ENCODE data around the gene RASAL2.

RASAL2 gene

DNA sequence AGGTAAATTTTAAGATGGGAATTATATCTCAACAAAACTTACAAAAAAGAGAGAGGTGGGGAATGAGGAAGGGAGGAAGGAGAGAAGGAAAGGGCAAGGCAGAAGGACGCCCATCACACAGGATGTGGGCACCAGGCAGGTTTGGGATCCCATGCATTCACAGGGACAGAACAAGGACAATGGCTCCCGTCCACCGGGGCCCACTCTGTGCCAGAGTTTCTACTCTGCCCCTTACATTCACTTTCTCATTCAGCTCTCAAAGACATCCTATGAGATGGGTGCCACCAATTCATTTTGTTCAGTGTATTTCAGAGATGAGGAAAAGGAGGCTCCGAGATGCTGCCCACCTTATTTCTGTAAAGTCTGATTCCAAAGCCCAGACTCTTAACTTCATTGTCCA is 395.5 kb downstream of the RASAL2 start:
- Histone ChIP-seq H3K27me3 (ENCODE audit: control insufficient read depth, insufficient read depth, low read length, poor library complexity, severe bottlenecking) (no peaks in the 10 kb centered on the region), H3K4me1 (ENCODE audit: control insufficient read depth, insufficient read depth, low read length) (no peaks in the 10 kb centered on the region), H3K4me3 (ENCODE audit: insufficient read depth, low read depth, low read length) (no peak overlapping the region), H3K9me3 (ENCODE audit: control insufficient read depth, low read length) (no peaks in the 10 kb centered on the region), H3K36me3 (ENCODE audit: control insufficient read depth, insufficient read depth, low read length) (no peaks in the 10 kb centered on the region), H3K27ac (ENCODE audit: insufficient read depth, low read depth, low read length, poor library complexity, severe bottlenecking) (no peak overlapping the region)
- 90 to 95% methylated on average over 4 of the region's 4 CpGs for WGBS, 2 experiments

DNA sequence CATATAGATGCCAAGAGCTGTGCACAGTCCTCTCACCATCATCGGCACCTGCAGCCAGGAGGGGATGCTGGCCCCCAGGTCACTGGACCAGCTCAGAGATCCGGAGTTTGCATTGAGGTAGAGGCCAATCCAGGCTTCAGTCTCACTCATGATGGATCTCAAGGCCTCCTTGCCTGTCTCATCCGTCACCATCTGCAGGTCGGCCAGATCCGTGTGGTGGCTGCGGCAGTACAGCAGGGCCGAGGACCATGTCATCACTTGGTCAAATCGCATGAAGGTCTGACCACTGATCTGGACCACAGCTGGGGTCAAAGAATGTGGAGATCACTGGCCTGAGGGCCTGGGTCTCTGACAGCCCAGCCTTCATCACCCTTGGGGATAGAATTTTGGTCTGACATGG is 396.2 kb downstream of the RASAL2 start:
- no peaks in the 10 kb centered on the region for H3K9me3 ChIP-seq (ENCODE audit: control insufficient read depth, low read length)
- H3K4me1 ChIP-seq (ENCODE audit: control insufficient read depth, insufficient read depth, low read length) = no peaks in the 10 kb centered on the region
- no peaks in the 10 kb centered on the region for H3K36me3 ChIP-seq (ENCODE audit: control insufficient read depth, insufficient read depth, low read length)
- H3K27me3 ChIP-seq (ENCODE audit: control insufficient read depth, insufficient read depth, low read length, poor library complexity, severe bottlenecking) = no peaks in the 10 kb centered on the region
- WGBS, 2 experiments = 95 to 98% methylated on average over 8 of the region's 8 CpGs
- no peak overlapping the region for H3K4me3 ChIP-seq (ENCODE audit: insufficient read depth, low read depth, low read length)
- H3K27ac ChIP-seq (ENCODE audit: insufficient read depth, low read depth, low read length, poor library complexity, severe bottlenecking) = no peak overlapping the region

DNA sequence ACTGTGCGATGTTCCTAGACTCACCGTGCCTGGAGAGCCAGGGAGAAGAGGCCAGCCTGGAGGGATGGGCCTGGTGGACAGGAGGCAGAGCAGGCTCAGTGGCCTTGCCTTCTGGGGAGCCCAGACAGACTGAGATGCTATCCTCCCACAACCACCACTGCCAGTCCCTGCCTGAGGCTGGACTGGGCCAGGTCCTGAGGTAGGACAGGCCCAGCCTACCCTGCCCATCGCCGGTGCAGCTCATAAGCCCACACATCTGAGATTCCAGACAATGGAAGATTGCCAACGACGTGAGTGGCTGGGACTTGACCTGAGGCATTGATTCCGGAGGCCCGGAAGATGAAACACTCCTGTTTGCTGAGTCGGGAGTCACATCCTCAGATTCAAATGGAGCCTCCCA is 397.1 kb downstream of the RASAL2 start:
- no peaks in the 10 kb centered on the region for H3K4me1 ChIP-seq (ENCODE audit: control insufficient read depth, insufficient read depth, low read length)
- H3K27me3 ChIP-seq (ENCODE audit: control insufficient read depth, insufficient read depth, low read length, poor library complexity, severe bottlenecking) = no peaks in the 10 kb centered on the region
- no peaks in the 10 kb centered on the region for H3K9me3 ChIP-seq (ENCODE audit: control insufficient read depth, low read length)
- WGBS, 2 experiments = 92 to 95% methylated on average over 9 of the region's 9 CpGs
- H3K36me3 ChIP-seq (ENCODE audit: control insufficient read depth, insufficient read depth, low read length) = no peaks in the 10 kb centered on the region
- no peak overlapping the region for H3K4me3 ChIP-seq (ENCODE audit: insufficient read depth, low read depth, low read length)
- no peak overlapping the region for H3K27ac ChIP-seq (ENCODE audit: insufficient read depth, low read depth, low read length, poor library complexity, severe bottlenecking)

DNA sequence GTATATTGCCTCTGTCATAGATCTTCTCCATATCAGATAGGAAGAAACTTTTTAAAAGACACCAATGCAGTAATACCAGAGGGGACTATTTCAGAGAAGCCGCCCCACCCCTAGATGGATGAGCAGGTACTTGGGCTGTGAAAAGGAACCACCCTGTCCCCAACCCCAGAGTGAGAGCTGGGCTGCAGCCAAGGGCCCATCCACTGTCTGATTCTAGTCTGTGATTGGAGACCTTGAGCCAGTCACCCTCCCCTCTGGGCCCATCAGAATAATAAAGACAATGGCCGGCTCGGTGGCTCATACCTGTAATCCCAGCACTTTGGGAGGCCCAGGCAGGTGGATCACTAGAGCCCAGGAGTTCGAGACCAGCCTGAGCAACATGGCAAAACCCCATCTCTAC is 397.8 kb downstream of the RASAL2 start:
- Histone ChIP-seq H3K27ac (ENCODE audit: insufficient read depth, low read depth, low read length, poor library complexity, severe bottlenecking) (no peak overlapping the region), H3K27me3 (ENCODE audit: control insufficient read depth, insufficient read depth, low read length, poor library complexity, severe bottlenecking) (no peaks in the 10 kb centered on the region), H3K4me1 (ENCODE audit: control insufficient read depth, insufficient read depth, low read length) (no peaks in the 10 kb centered on the region), H3K4me3 (ENCODE audit: insufficient read depth, low read depth, low read length) (no peak overlapping the region), H3K9me3 (ENCODE audit: control insufficient read depth, low read length) (no peaks in the 10 kb centered on the region), H3K36me3 (ENCODE audit: control insufficient read depth, insufficient read depth, low read length) (no peaks in the 10 kb centered on the region)
- WGBS, 2 experiments = 86 to 92% methylated on average over 4 of the region's 4 CpGs

DNA sequence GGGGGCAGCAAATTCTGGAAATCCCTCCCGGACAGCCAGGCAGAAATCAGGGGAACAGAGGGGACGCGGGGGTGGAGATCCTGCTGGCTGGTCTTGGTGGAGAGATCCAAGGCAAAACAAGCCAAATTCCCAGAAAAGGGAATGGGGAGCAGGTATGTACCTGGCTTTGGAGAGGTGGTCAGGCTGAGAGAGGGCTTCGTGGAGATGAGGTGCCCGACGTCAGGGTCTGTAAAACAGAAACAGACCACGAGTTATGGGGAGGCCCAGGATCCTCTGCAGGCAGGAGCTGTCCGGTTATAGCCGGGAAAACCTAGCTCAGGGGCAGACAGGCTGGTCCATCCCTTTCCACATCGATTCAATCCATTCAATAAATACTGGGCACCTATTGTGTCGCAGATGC is 398.4 kb downstream of the RASAL2 start:
- 94 to 95% methylated on average over 11 of the region's 11 CpGs for WGBS, 2 experiments

DNA sequence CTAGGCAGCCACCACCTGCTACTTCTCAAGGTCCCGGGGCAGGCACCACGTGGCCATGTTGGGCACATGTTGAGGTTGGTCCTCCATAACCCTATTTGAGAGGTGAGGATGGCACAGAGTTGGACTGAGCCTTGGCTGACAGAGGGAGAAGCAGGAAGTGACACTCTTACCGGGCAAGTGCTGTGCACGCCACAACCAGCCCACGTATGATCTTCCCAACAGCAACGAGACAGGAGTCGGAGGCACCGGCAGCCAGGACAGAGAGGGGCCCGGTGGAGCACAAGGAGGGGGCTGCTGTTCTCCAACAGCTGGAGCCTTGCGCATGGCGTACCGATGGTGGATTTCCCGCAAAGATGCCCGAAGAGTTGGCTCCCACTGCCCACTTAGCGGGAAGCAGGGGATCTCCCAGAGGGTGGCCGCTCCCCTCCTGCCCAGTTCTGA is 399.4 kb downstream of the RASAL2 start:
- no peaks in the 10 kb centered on the region for H3K27me3 ChIP-seq (ENCODE audit: control insufficient read depth, insufficient read depth, low read length, poor library complexity, severe bottlenecking)
- no peak overlapping the region for H3K27ac ChIP-seq (ENCODE audit: insufficient read depth, low read depth, low read length, poor library complexity, severe bottlenecking)
- H3K4me3 ChIP-seq (ENCODE audit: insufficient read depth, low read depth, low read length) = no peak overlapping the region
- H3K9me3 ChIP-seq (ENCODE audit: control insufficient read depth, low read length) = no peaks in the 10 kb centered on the region
- H3K36me3 ChIP-seq (ENCODE audit: control insufficient read depth, insufficient read depth, low read length) = no peaks in the 10 kb centered on the region
- WGBS, 2 experiments = 96% methylated on average over 16 of the region's 16 CpGs
- H3K4me1 ChIP-seq (ENCODE audit: control insufficient read depth, insufficient read depth, low read length) = no peaks in the 10 kb centered on the region

More for the DNA sequence above, 398.4 kb downstream of the RASAL2 start:
- H3K27me3 ChIP-seq (ENCODE audit: control insufficient read depth, insufficient read depth, low read length, poor library complexity, severe bottlenecking) = no peaks in the 10 kb centered on the region
- no peaks in the 10 kb centered on the region for H3K4me1 ChIP-seq (ENCODE audit: control insufficient read depth, insufficient read depth, low read length)
- no peaks in the 10 kb centered on the region for H3K9me3 ChIP-seq (ENCODE audit: control insufficient read depth, low read length)
- no peak overlapping the region for H3K4me3 ChIP-seq (ENCODE audit: insufficient read depth, low read depth, low read length)
- no peaks in the 10 kb centered on the region for H3K36me3 ChIP-seq (ENCODE audit: control insufficient read depth, insufficient read depth, low read length)
- no peak overlapping the region for H3K27ac ChIP-seq (ENCODE audit: insufficient read depth, low read depth, low read length, poor library complexity, severe bottlenecking)

DNA sequence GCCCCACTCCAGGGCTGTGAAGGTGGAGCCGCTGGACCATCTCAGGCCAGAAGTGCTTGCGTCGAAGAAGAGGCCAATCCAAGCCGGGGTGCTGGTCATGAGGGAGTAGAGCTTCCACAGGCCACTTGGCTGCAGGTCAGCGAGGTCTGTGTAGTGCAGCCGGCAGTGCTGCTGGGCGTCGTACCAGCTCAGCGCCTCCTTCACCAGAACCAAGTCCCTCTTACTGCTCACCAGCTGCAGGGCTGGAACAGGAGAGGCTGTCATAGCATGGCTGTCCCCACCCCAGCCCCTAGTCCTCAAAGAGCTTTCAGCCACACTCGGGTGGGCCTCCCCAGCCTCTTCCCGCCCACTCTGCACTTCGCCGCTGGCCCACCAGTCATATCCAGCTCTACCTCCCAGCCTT is 400.7 kb downstream of the RASAL2 start:
- 94 to 97% methylated on average over 13 of the region's 13 CpGs for WGBS, 2 experiments
- Histone ChIP-seq H3K4me1 (ENCODE audit: control insufficient read depth, insufficient read depth, low read length) (no peaks in the 10 kb centered on the region), H3K9me3 (ENCODE audit: control insufficient read depth, low read length) (no peaks in the 10 kb centered on the region), H3K4me3 (ENCODE audit: insufficient read depth, low read depth, low read length) (no peak overlapping the region), H3K27ac (ENCODE audit: insufficient read depth, low read depth, low read length, poor library complexity, severe bottlenecking) (no peak overlapping the region), H3K27me3 (ENCODE audit: control insufficient read depth, insufficient read depth, low read length, poor library complexity, severe bottlenecking) (no peaks in the 10 kb centered on the region), H3K36me3 (ENCODE audit: control insufficient read depth, insufficient read depth, low read length) (no peaks in the 10 kb centered on the region)

DNA sequence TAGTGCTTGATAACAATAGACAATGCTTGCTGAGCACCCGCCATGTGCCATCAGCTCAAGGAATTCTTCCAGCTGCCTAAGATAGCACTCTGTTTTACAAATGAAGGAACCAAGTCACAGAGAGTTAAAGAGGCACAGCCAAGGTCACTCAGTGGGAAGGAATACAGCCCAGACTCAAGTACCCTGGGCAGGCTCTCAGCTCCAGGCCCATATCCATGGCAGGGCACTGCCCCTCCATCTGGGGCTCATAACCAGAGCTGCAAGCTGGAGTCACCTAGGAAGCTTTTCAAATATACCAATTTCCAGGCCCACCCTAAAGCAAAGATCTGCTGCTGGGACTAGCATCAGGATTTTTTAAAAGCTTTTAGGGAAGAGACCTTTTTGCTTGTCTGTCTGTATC is 401.3 kb downstream of the RASAL2 start:
- Histone ChIP-seq H3K36me3 (ENCODE audit: control insufficient read depth, insufficient read depth, low read length) (no peaks in the 10 kb centered on the region), H3K4me1 (ENCODE audit: control insufficient read depth, insufficient read depth, low read length) (no peaks in the 10 kb centered on the region), H3K4me3 (ENCODE audit: insufficient read depth, low read depth, low read length) (no peak overlapping the region), H3K9me3 (ENCODE audit: control insufficient read depth, low read length) (no peaks in the 10 kb centered on the region), H3K27ac (ENCODE audit: insufficient read depth, low read depth, low read length, poor library complexity, severe bottlenecking) (no peak overlapping the region), H3K27me3 (ENCODE audit: control insufficient read depth, insufficient read depth, low read length, poor library complexity, severe bottlenecking) (no peaks in the 10 kb centered on the region)
- WGBS, 2 experiments = 94 to 100% methylated on average over 1 of the region's 1 CpG

DNA sequence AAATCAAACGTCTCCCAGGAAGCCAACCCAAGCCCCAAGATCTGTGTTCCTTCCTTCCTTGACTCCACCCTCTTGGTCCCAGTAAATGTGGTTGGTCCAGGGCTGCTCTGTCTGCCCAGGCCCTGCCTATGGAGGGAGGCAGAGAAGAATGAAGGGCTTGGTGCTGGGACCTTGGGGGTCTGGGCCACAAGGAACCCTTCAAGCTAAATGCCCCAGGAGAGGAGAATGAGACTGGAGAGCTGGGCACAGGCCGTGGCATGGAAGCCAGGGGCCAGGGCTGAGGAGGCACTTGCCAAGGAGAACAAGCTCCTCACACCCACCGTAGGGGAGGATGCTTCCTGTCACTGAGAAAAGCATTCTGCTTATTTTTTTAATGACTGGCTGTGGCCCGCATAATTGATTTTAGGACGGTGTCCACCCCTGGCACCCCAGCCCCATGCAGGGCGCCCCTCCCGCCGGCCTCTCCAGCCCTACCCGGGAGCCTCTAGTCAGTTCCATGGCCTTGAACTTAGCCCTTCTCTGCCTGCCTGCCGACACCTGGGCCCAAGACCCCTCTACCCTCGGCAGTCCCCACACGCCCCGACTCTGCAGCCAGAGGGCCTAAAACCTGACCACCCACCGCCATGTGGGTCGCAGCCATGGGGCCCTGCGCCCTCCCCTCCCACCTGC is 402.0 kb downstream of the RASAL2 start:
- no peaks in the 10 kb centered on the region for H3K36me3 ChIP-seq (ENCODE audit: control insufficient read depth, insufficient read depth, low read length)
- H3K4me3 ChIP-seq (ENCODE audit: insufficient read depth, low read depth, low read length) = no peak overlapping the region
- no peaks in the 10 kb centered on the region for H3K9me3 ChIP-seq (ENCODE audit: control insufficient read depth, low read length)
- 90 to 91% methylated on average over 16 of the region's 16 CpGs for WGBS, 2 experiments
- H3K4me1 ChIP-seq (ENCODE audit: control insufficient read depth, insufficient read depth, low read length) = no peaks in the 10 kb centered on the region
- H3K27me3 ChIP-seq (ENCODE audit: control insufficient read depth, insufficient read depth, low read length, poor library complexity, severe bottlenecking) = no peaks in the 10 kb centered on the region
- H3K27ac ChIP-seq (ENCODE audit: insufficient read depth, low read depth, low read length, poor library complexity, severe bottlenecking) = no peak overlapping the region

DNA sequence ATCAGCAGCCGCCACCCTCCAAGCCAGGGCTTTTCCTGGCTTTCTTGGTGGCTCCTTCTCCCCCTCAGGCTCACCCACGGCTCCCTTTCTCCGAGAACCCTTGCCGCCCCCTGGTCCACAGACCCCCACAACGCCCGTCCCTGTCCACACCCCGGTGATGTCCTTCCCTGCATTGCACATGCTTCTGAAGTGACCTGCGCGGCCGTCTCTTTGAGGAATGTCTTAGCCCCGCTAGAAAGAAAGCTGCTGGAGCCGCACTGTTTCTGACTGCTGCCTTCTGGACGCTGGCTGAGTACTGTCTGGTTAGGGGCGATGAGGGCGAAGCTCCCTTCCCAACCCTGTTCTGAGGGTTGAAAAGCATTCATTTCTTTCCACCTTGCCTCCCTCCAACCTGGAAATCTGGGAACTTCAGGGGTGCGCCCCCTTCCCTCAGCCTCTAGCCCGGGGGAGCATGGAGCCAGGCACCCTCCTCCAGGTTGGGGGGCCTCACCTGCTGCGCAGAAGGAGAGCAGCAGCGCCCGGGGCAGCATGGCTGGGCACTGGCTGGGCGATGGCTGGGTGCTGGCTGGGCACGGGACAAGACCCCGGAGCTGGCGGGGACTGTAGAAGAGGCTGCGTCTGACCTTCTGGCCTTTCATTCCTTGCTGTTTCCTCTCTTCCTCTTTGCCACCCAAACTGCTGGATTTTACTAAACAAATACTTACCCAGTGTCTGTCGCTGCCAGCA is 402.7 kb downstream of the RASAL2 start, which contains the start of gene CLEC20A:
TSS of gene CLEC20A (minus strand) at position 555 of the 726 bp plus-strand sequence. CDS start at position 530, 25 bp downstream.
- no peak within 1 kb of the TSS for H3K4me3 ChIP-seq (ENCODE audit: insufficient read depth, low read depth, low read length)
- H3K27ac ChIP-seq (ENCODE audit: insufficient read depth, low read depth, low read length, poor library complexity, severe bottlenecking) = no peak within 1 kb of the TSS
- H3K9me3 ChIP-seq (ENCODE audit: control insufficient read depth, low read length) = no peaks in the 10 kb centered on the region
- 94 to 96% methylated on average over 26 of the region's 26 CpGs for WGBS, 2 experiments
- no peaks in the 10 kb centered on the region for H3K27me3 ChIP-seq (ENCODE audit: control insufficient read depth, insufficient read depth, low read length, poor library complexity, severe bottlenecking)
- H3K4me1 ChIP-seq (ENCODE audit: control insufficient read depth, insufficient read depth, low read length) = no peaks in the 10 kb centered on the region
- no peaks in the 10 kb centered on the region for H3K36me3 ChIP-seq (ENCODE audit: control insufficient read depth, insufficient read depth, low read length)
